Mesothelial cell of epicardium (in vitro differentiated cells): Measurements from ENCODE around the gene ZDHHC8. TPM values are rescaled to one million over a fixed set of nuclear protein-coding genes. Genes with fewer than 3 reads are reported as not detected.

Experiments used
- DNase-seq, 2 experiments: peaks; one replicate each; pipeline ENCODE4 v3.0.0; 2021; ENCODE audit warnings: low spot score in 2 of 2; ENCODE audit not compliant: unreplicated experiment in 2 of 2
- H3K27ac Mint-ChIP-seq: 2 replicates; pipeline ENCODE4 v1.8.0; 2021; ENCODE audit warnings: mixed read lengths
- H3K27me3 Mint-ChIP-seq: 2 replicates; pipeline ENCODE4 v1.8.0; 2021; ENCODE audit warnings: low read depth, mixed read lengths
- H3K36me3 Mint-ChIP-seq: 2 replicates; pipeline ENCODE4 v1.8.0; 2021; ENCODE audit warnings: mixed read lengths
- H3K4me1 Mint-ChIP-seq: 2 replicates; pipeline ENCODE4 v1.8.0; 2021; ENCODE audit warnings: mixed read lengths
- H3K4me3 Mint-ChIP-seq: 2 replicates; pipeline ENCODE4 v1.8.0; 2021; ENCODE audit warnings: mild to moderate bottlenecking, moderate library complexity, mixed read lengths
- H3K9me3 Mint-ChIP-seq: 2 replicates; pipeline ENCODE4 v1.8.0; 2021; ENCODE audit warnings: mixed read lengths
- total RNA-seq: library from RNA; stranded (reverse); gene quantifications from 3 replicates; pipeline ENCODE4 v1.2.1, GENCODE V29; 2021
- TF ChIP-seq, protein P1 (sequence below): fragments of 200-600 bp; sonication (generic); IDR thresholded peaks from one replicate; pipeline ENCODE4 v1.5.0; 2021; ENCODE audit warnings: antibody characterized with exemption; ENCODE audit not compliant: unreplicated experiment

ZDHHC8 gene
- total RNA-seq, 1 donor from 2014 or later = 86.2 TPM

DNA sequence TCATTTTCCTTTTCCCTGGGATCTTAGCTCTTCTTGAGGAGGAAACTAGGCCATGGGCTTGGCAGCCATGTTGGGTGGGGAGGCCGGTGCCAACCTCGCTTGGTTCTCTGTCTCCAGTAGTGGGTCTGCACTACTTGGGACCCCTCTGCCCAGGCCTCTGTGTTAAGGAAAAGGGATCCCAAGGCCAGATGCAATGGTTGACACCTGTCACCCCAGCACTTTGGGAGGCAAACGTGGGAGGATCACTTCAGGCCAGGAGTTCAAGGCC lies 1.9 kb upstream of the ZDHHC8 start:
- Mint-ChIP-seq H3K36me3 (peaks cover 6% of the 10 kb centered on the region), H3K4me1 (peaks cover 11% of the 10 kb centered on the region), H3K9me3 (no peaks in the 10 kb centered on the region), H3K27ac (no peak overlapping the region), H3K4me3 (peak overlapping the region; percentile 64), H3K27me3 (no peaks in the 10 kb centered on the region)
- no peak for DNase-seq
- TF ChIP-seq, protein P1, sequence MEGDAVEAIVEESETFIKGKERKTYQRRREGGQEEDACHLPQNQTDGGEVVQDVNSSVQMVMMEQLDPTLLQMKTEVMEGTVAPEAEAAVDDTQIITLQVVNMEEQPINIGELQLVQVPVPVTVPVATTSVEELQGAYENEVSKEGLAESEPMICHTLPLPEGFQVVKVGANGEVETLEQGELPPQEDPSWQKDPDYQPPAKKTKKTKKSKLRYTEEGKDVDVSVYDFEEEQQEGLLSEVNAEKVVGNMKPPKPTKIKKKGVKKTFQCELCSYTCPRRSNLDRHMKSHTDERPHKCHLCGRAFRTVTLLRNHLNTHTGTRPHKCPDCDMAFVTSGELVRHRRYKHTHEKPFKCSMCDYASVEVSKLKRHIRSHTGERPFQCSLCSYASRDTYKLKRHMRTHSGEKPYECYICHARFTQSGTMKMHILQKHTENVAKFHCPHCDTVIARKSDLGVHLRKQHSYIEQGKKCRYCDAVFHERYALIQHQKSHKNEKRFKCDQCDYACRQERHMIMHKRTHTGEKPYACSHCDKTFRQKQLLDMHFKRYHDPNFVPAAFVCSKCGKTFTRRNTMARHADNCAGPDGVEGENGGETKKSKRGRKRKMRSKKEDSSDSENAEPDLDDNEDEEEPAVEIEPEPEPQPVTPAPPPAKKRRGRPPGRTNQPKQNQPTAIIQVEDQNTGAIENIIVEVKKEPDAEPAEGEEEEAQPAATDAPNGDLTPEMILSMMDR = no peak

DNA sequence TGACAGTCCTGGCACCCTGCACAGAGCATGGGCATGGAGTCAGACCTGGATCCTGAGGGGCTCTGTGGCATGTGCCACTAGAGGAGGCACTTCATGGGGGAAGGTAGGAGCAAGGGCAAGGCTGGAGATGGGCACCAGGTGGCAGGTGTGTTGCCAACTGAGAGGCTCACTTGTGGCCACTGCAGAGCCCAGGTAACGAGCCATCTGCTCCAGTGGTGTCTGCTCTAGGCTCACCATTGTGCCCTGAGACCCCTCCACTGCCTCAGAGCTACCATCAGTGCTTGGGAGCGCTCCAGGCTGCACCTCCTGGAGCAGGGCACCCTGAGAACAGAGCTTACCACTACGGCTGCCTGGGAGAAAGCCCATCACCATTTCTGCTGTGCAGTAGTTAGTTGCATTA lies 1.3 kb upstream of the ZDHHC8 start:
- no peaks in the 10 kb centered on the region for H3K27me3 Mint-ChIP-seq
- TF ChIP-seq, protein P1 = no peak
- H3K4me3 Mint-ChIP-seq = peak overlapping the region; percentile 64
- H3K36me3 Mint-ChIP-seq = peaks cover 6% of the 10 kb centered on the region
- no peak overlapping the region for H3K27ac Mint-ChIP-seq
- H3K4me1 Mint-ChIP-seq = peaks cover 11% of the 10 kb centered on the region
- no peaks in the 10 kb centered on the region for H3K9me3 Mint-ChIP-seq
- no peak for DNase-seq

DNA sequence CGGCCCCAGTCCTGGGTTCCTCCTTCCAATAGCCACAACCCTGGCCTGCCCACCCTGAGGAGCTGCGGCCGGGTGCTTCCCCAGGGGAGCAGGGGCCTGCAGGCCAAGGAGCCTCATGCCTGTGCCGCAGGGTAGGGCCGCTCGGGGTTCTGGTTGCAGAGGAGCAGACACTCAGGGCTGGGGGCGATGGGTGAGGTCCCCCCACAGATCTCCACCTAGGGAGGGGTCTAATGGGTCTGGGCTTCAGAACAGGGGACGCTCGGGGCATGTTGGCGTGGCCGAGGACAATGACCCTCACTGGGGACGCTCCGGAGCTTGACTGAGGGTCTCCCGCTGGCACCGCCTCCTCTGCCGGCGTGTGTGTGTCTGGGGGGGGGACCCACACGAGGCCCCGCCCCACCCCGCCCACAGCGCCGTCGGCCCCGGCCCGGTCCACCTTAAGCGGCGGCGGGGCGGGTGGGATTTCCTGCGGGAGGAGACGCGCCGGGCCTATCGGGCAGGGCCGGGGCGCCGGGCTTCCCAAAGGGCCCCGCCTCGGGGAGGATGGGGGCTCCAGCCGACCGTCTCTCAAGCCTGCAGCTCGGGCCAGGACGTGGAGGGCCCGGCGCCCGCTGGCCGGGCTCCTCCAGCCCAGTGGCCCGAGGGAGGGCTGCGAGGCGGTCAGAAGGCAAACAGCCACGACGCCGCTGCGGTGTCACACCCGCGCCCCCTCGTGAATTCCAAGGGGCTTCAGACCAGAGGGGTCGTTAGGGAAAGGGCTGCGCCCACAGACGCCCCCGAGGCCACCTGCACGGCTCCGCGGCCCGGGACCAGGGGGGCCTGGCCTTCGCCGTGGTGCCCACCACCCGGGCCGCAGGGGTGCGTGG lies 640 bp upstream of the ZDHHC8 start:
- peak; percentile 55 to 75 for DNase-seq
- H3K27ac Mint-ChIP-seq = no peak overlapping the region
- no peaks in the 10 kb centered on the region for H3K9me3 Mint-ChIP-seq
- H3K27me3 Mint-ChIP-seq = no peaks in the 10 kb centered on the region
- TF ChIP-seq, protein P1 = no peak
- H3K4me1 Mint-ChIP-seq = peaks cover 11% of the 10 kb centered on the region
- H3K36me3 Mint-ChIP-seq = peaks cover 6% of the 10 kb centered on the region
- H3K4me3 Mint-ChIP-seq = peak overlapping the region; percentile 64

DNA sequence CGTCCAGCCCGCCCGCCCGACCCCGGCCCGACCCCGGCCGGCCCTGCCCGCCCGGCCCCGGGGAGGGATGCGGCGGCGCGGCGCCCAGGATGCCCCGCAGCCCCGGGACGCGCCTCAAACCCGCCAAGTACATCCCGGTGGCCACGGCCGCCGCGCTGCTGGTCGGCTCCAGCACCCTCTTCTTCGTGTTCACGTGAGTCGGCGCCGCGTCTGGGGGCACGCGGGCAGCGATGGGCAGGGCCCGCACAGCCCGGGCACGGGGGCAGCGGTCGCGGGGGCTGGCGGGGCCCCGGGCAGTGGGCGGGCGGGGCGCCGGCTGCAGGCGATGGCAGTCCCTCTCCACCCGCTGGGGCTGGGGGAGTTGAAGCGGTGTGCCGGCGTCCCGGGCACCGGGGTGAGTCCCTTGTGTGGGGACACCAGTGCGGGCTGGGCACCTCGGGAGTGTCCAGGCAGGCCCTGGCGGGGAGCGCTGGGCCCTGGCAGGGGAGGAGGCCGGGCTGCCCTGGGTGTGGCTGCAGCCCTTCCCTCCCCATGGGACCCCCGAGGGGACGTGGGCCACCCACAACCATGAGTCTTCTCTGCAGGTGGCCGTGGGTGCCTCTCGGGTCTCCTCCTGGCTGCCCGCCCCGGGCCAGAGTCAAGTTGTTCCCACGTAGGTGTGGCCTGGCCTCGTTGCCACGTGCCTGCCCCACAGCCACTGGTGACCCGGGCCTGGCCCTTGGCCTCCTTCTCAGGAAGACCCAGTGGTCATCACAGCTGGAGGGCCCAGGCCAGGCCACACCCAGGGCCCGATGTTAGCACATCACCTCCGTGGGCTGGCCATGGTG lies 468 bp downstream of the ZDHHC8 start:
- Mint-ChIP-seq H3K4me3 (peak overlapping the region; percentile 67), H3K9me3 (no peaks in the 10 kb centered on the region), H3K4me1 (peaks cover 13% of the 10 kb centered on the region), H3K36me3 (peaks cover 3% of the 10 kb centered on the region), H3K27me3 (no peaks in the 10 kb centered on the region), H3K27ac (no peak overlapping the region)
- no peak for DNase-seq
- TF ChIP-seq, protein P1 = no peak

DNA sequence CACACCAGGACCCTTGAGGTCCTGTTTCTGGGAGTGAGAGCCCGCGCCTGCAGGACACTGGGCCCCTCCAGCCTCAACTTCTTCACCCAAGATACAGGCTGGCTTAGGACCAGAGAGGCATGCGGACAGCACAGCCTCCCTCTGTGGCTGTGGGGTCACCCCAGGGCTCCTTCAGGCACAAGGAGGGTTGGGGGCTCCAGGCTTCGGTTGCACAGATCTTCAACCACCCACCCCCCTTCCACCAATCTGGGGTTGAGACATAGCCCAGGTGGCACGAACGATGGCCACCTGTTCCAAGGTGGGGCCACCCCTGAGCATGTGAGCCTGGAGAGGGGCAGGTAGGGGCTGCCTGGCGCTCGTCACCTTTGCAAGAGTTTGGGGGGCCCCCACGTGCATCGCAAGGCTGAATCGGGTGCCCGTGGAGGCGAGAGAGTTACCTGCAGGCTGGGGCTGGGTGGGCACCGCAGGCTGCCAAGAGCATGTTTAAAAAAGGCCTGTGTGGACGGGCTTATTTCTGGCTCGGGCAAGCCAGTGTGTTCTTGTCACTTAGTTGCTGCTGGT lies 1.2 kb downstream of the ZDHHC8 start:
- peaks cover 16% of the 10 kb centered on the region for H3K4me1 Mint-ChIP-seq
- no peaks in the 10 kb centered on the region for H3K9me3 Mint-ChIP-seq
- H3K4me3 Mint-ChIP-seq = peak overlapping the region; percentile 67
- no peaks in the 10 kb centered on the region for H3K36me3 Mint-ChIP-seq
- no peaks in the 10 kb centered on the region for H3K27me3 Mint-ChIP-seq
- no peak overlapping the region for H3K27ac Mint-ChIP-seq
- no peak for DNase-seq
- TF ChIP-seq, protein P1 = no peak
